ENCODE data around the gene POLR2L.

The POLR2L gene

DNA sequence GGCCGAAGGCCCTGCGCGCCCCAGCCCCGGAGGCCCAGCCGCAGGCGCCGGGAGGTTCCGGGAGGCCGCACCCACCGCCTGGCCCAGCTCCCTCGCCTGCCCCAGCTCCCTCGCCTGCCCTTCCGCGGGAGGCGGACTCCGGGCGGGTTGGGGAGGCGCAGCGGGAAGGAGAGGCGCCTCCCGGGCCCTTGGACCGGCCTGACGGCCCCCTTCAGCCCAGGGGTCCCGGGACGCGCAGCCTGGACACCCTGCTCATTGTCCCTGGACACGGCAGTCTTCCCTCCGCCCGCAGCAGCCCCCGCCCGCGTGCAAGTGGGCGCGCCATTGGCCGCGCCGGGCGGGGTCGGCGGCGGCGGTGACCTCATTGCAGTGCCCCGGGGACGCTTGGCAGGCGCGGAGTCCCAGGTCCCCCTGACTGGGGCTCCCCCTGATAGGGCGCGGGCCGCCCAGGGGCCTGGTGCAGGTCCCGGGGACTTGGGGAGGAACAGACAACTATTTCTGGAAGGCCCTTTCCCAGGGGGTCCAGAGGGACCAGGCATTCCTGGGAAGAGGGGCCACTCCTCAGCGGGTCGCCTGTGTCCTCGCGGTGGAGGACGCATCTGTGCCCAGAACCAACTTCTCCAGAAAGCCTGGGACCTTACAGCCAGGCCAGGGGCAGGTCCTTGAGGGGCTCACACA is 9.1 kb downstream of the POLR2L start:
- no peak for TF ChIP-seq CTCF (IDR thresholded peaks at IDR 0.05; ENCODE audit: borderline replicate concordance, insufficient read depth, low read depth, low read length)
- peak overlapping the region; percentile 63 for H3K4me3 ChIP-seq (ENCODE audit: low read depth, low read length)

DNA sequence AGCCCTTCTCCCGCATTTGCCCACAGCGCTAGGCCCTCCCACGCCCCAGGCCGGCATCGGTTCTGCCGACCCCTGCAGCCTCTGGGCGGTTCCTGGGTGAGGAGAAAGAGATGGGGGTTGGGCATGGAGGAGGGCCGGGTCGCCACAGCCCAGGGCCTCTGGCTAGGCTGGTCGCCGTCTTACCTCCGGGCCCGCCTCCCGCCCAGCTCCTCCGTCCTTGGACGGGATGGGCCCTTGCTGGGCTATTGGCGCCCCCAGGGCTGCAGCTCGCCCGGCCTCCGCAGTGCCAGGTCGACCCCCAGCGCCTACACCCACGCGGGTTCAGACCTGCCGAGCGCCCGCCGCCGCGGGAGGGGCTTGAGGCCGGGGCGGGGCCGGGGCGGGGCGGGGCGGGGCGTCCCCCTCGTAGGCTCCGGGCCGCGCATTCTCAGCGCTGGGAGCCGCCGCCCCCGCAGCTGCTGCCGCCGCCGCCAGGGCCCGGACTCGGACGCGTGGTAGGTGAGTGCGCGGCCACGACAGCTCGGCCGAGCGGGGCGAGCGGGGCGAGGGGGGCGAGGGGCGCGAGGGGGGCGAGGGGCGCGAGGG is 9.7 kb downstream of the POLR2L start, which contains the start of gene CD151:
Gene CD151, plus strand, starts transcription at position 424 of the 585 bp plus-strand sequence. CDS start 3,118 bp downstream, outside the sequence.
- TF ChIP-seq CTCF (IDR thresholded peaks at IDR 0.05; ENCODE audit: borderline replicate concordance, insufficient read depth, low read depth, low read length) = no peak
- peak within 1 kb of the TSS; percentile 63 for H3K4me3 ChIP-seq (ENCODE audit: low read depth, low read length)

DNA sequence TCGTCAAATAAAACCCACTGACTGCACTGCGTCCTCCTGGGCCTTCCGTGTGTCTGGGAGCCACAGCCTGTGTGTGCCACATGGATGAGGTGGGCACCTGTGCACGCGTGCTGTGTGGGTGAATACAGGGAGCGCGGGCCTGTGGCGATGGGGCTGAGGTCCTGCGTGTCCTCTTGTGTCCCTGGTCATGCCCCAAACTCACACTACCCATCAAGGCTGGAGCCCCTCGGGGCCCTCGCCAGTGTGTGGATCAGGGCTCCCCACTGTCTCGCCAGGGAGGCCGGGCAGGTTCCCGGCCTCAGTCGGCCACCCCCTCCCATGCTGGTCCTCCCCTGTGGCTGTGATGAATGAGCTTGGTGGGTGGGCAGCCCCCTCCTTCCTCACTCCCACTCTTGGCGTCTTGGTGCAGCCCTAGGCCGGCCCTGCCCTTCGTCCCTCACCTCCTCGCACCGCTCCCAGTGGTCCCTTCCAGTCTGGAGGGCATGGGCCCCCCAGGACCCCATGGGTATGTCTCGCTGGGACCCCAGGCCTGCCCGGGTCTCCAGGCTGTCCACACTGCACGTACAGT is 10.3 kb downstream of the POLR2L start:
- no peak overlapping the region for H3K4me3 ChIP-seq (ENCODE audit: low read depth, low read length)
- TF ChIP-seq CTCF (IDR thresholded peaks at IDR 0.05; ENCODE audit: borderline replicate concordance, insufficient read depth, low read depth, low read length) = no peak

DNA sequence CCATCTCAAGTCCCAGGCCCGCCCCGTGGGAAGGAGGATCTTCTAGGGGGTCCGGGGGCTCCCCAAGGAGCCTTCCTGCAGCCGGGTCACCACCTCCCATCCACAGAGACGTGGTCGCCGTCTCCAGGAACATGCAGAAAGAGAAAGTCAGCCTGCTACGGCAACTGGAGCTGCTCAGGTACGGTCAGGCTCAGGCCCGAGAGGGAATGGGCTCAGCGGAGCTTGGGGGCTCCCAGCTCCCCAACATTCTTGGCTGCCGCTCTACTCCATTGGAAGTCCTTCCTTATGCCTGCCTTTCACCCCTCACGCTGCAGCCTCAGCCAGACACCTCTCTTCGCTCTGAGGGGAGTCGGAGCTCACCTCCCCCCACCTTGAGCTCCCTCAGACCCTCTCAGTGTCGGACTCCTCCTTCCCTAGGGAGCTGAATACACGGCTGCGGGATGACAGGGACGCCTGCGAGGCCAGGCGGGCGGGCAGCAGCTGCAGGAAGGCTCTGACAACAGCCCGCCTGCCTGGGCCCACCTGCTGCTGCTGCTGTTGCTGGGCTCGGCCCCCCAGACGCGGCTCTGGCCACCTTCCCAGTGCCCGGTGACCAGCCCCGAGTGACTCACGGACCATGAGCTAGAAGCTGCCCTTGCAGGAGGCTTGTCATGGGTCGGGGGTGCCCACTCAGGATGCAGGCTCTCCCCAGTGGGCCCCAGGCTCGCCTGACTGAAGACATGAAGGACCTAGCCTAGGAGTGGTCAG is 11.0 kb downstream of the POLR2L start:
- H3K4me3 ChIP-seq (ENCODE audit: low read depth, low read length) = no peak overlapping the region
- TF ChIP-seq CTCF (IDR thresholded peaks at IDR 0.05; ENCODE audit: borderline replicate concordance, insufficient read depth, low read depth, low read length) = no peak

GRCh38 chr11:830295-831117 is 11.8 kb downstream of the POLR2L start:
- no peak for TF ChIP-seq CTCF (IDR thresholded peaks at IDR 0.05; ENCODE audit: borderline replicate concordance, insufficient read depth, low read depth, low read length)
- peak overlapping the region; percentile 32 for H3K4me3 ChIP-seq (ENCODE audit: low read depth, low read length)

DNA sequence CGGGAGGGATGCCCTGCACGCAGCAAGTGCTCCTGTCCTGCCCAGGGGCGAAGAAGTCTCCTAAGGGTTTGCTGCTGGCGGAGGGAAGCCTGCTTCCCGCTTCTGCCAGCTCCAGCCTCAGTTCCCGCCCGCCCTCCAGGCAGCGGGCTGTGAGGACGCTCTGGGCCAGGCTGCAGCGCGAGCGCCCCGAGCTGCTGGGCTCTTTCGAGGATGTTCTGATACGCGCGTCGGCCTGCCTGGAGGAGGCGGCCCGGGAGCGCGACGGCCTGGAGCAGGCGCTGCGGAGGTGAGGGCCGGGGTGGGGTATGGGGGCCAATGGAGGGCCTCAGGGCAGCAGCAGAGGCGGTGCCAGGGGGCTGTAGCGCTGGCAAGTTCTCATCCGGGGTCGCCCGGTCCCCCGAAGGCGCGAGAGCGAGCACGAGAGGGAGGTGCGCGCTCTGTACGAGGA is 12.5 kb downstream of the POLR2L start:
- peak overlapping the region; percentile 32 for H3K4me3 ChIP-seq (ENCODE audit: low read depth, low read length)
- TF ChIP-seq CTCF (IDR thresholded peaks at IDR 0.05; ENCODE audit: borderline replicate concordance, insufficient read depth, low read depth, low read length) = no peak
